IPS DF 4.7 (cell line): ENCODE measurements around the gene PLEKHA1.

ENCODE experiments used
- DNase-seq: peaks from one replicate; pipeline ENCODE4 v3.0.0-alpha.2; 2013; ENCODE audit warnings: low spot score; ENCODE audit errors: extremely low read depth

The PLEKHA1 gene

DNA sequence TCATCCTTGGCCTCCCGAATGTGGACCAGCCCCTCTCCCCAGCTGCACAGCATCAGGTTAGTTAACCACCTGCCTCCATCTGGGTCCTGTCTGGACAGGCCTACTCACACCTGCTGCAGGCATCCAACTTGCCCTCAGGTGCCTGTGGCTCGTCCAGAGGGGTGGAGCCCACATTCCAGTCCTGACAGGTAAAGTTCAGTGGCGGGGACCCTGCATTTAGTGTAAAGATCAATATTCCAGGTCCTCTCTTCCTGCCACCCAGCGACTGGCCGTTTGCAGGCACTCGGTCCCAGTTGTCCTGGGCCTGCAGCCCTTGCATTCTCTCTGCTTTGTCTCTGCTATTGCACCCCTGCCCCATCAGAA, 101.8 kb downstream of the PLEKHA1 start:
- no peak for DNase-seq

DNA sequence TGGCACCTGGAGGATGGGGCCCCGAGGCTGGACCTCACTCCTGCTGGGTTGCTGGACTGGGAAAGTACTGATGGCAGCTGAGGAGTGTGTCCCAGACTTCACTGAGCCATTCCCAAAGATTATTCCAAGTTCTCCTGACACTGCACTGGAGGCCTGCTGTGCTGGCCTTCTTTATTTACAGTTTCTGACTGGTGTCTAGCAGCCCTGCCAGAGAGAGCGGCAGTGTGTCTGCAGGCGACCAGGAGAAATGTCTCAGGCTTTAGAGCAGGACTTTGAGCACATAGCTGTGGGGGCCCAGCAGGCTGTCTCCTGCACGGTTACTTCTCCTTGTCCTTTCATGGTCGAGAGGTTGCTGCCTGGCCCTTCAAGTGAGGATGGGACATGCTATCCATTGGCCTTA, 102.9 kb downstream of the PLEKHA1 start:
- no peak for DNase-seq

DNA sequence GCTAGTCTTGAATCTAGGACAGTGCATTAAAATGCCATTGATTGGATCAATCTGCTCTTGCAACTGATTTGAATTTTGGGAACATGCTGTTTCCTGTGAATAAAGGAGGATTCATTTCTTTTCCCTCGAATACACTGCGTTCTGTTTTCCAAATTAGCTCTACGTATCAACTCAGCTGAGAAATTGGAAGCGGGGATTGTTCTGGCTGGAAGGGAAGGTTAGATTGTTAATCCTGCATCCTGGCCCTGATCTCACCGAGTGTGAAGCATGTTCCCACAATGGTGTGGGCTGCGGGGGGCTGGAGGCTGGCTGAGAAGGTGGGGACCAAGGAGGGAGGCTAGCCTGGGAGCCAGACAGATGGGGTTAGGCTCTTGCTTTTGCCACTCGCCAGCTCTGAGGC, 104.5 kb downstream of the PLEKHA1 start:
- no peak for DNase-seq

DNA sequence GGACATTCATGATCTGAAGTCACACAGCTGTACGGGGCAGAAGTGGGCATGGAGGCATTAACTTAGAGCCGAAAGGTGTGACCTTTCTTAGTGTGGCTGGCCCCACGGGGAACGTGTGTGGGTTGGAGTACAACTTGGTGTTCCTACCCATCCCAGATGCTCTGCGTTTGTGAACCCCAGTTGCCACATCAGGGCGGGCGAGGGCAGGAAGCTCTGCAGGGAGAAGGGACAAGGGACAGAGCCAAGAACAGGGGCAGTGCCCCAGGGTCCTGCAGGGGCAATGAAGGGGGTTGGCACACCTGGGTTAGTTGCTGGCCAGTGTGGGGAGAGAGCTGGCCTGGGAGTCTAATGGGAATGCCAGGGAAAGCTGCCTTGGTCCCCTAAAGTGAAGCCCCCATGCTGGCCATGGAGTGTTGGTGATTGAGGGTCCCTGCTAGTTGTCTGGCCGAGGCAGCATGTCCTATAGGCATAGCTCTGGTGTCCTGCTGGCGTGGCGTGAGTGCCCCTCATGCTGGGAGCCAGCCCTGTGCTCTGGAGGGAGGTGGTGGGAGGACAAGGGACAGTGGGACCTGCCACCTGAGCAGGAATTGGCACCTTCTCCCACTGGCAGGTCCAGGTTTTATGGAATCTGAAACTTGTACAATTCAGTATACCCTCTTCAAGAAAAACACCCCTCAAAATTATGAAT, 105.8 kb downstream of the PLEKHA1 start:
- no peak for DNase-seq

DNA sequence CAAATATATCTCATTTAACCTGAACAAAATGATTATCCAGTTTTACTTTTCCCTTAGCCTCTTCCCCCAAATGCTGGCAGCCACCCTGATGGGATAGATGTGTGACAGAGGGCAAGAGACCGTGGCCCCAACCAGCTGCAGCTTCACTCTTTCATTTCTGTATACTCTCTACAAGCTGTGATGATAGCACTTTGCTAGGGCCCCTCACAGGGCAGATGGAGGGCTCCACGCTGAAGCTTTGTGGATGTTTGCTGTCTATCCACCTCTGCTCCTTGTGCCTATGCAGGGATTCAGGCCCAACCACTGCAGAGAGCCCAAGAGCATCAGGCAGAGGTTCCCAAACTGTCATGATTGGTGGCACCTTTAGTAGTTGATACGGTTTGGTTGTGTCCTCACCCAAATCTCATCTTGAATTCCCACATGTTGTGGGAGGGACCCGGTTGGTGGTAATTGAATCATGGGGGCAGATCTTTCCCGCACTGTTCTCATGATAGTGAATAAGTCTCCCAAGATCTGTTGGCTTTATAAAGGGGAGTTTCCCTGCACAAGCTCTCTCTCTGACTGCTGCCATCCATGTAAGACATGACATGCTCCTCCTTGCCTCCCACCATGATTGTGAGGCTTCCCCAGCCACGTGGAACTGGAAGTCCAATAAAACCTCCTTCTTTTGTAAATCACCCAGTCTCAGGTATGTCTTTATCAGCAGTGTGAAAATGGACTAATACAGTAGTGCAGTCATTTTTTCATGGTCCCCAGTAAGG, 107.0 kb downstream of the PLEKHA1 start:
- no peak for DNase-seq
